Progenitor cell of endocrine pancreas (in vitro differentiated cells): ENCODE measurements around the gene FAF2. TPM values are rescaled to one million over a fixed set of nuclear protein-coding genes. Genes with fewer than 3 reads are reported as not detected.
"Not testable (repeated sequence)": the region's sequence is repeated elsewhere in the genome, so short reads cannot be mapped to it uniquely, and the experiment has no call there.

Experiments
- DNase-seq: peaks from one replicate; pipeline ENCODE4 v3.0.0; 2021; ENCODE audit warnings: low spot score; ENCODE audit not compliant: unreplicated experiment
- H3K27ac Mint-ChIP-seq: 2 replicates; pipeline ENCODE4 v1.8.0; 2021; ENCODE audit warnings: mild to moderate bottlenecking, moderate library complexity, mixed read lengths
- H3K27me3 Mint-ChIP-seq: 2 replicates; pipeline ENCODE4 v1.8.0; 2021; ENCODE audit warnings: mixed read lengths
- H3K36me3 Mint-ChIP-seq: 2 replicates; pipeline ENCODE4 v1.8.0; 2022; ENCODE audit warnings: mixed read lengths; ENCODE audit not compliant: insufficient read depth
- H3K4me1 Mint-ChIP-seq: 2 replicates; pipeline ENCODE4 v1.8.0; 2021; ENCODE audit warnings: low read depth, mixed read lengths
- H3K4me3 Mint-ChIP-seq: 2 replicates; pipeline ENCODE4 v1.8.0; 2021; ENCODE audit warnings: low read depth, mild to moderate bottlenecking, moderate library complexity, mixed read lengths
- H3K9me3 Mint-ChIP-seq: 2 replicates; pipeline ENCODE4 v1.8.0; 2021; ENCODE audit warnings: low read depth, mixed read lengths
- CTCF ChIP-seq: fragments of 200-600 bp; sonication (generic); IDR thresholded peaks from one replicate; pipeline ENCODE4 v1.5.0; 2021; ENCODE audit warnings: antibody characterized with exemption, mild to moderate bottlenecking; ENCODE audit not compliant: unreplicated experiment
- total RNA-seq: library from RNA; stranded (reverse); gene quantifications from 2 replicates; pipeline ENCODE4 v1.2.1, GENCODE V29; 2021

Gene FAF2
- total RNA-seq, 1 donor from 2014 or later = 54.6 TPM

- H3K9me3 Mint-ChIP-seq = no peaks in the 10 kb centered on the region
- H3K27me3 Mint-ChIP-seq = peaks cover 6% of the 10 kb centered on the region
- no peak for DNase-seq
- H3K4me1 Mint-ChIP-seq = peaks cover 6% of the 10 kb centered on the region
- TF ChIP-seq CTCF = no peak
- no peaks in the 10 kb centered on the region for H3K36me3 Mint-ChIP-seq
- no peak overlapping the region for H3K4me3 Mint-ChIP-seq
- H3K27ac Mint-ChIP-seq = no peak overlapping the region
These were observed 7.1 kb upstream of the FAF2 start for GRCh38 chr5:176440927-176441706.

DNA sequence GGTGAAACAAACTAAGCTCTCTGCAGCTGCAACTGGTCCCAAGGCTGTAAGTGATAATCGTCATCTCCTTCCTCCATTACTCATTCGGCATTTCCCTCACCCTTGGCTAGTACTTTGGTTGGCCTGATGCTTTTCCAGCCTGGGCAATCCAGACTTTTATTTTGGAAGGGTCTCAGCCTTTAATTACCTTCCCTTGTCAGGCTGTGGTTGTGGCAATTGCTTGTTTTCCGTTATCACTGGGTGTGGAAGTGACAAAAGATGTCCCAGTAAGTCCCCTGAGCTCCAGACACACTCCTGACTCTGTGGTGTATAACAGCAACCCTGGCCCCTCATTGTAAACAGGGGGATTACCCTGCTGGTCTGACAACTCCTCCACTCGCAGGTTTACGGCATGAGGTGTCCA lies 6.3 kb upstream of the FAF2 start:
- Mint-ChIP-seq H3K9me3 (no peaks in the 10 kb centered on the region), H3K36me3 (no peaks in the 10 kb centered on the region), H3K27me3 (peaks cover 6% of the 10 kb centered on the region), H3K27ac (no peak overlapping the region), H3K4me3 (no peak overlapping the region), H3K4me1 (peaks cover 9% of the 10 kb centered on the region)
- DNase-seq = no peak
- TF ChIP-seq CTCF = no peak

DNA sequence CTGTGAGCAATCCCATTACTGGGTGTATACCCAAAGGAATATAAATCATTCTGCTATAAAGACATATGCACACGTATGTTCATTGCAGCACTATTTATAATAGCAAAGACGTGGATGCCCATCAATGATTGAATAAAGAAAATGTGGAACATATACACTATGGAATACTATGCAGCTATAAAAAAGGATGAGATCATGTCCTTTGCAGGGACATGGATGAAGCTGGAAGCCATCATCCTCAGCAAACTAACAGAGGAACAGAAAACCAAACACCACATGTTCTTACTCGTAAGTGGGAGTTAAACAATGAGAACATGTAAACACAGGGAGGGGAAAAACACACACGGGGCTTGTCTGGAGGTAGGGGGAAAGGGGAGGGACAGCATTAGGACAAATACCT lies 5.3 kb upstream of the FAF2 start:
- not testable (repeated sequence) for H3K27ac Mint-ChIP-seq, H3K9me3 Mint-ChIP-seq, H3K27me3 Mint-ChIP-seq, H3K4me3 Mint-ChIP-seq, H3K36me3 Mint-ChIP-seq, DNase-seq
- peaks cover 11% of the 10 kb centered on the region for H3K4me1 Mint-ChIP-seq

DNA sequence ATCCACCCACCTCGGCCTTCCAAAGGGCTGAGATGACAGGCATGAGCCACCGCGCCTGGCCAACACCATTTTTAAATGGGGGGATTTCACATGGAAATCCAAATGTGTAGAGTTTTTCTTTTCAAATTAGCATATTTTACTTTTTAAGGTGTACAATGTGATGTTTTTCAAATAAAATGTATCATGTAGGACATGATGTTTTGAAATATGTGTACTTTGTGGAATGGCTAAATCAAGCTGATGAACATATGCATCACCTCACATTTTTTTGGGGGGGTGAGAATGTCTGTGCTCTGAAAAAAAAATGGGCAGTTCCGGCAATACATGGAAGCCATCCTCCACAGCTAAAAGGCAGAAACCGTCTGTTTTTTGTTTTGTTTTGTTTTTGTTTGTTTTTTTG lies 3.4 kb upstream of the FAF2 start:
- Mint-ChIP-seq H3K9me3 (no peaks in the 10 kb centered on the region), H3K4me1 (peaks cover 18% of the 10 kb centered on the region), H3K27me3 (peaks cover 6% of the 10 kb centered on the region), H3K4me3 (no peak overlapping the region), H3K36me3 (no peaks in the 10 kb centered on the region), H3K27ac (no peak overlapping the region)
- no peak for DNase-seq
- TF ChIP-seq CTCF = no peak

DNA sequence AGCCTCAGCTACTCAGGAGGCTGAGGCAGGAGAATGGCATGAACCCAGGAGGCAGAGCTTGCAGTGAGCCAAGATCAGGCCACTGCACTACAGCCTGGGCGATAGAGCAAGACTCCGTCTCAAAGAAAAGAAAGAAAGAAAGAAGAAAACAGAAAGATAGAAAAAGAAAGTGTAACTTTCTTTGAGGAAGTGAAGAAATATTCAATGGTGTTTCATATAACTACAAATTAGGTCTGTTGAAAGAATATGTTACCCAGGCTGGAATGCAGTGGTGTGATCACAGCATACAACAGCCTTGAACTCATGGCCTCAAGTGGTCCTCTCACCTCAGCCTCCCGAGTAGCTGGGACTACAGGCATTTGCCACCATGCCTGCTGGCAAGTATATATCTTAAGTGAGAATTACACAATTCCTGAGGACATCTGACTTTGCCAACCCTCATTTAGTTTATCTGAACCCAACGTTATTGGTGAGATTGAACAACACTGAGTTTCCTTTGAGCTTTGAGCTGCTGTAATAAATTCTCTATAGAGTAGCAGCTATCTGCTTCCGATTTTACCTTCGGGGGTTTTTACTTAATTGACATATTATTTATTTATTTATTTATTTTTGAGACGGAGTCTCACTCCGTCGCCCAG lies 2.0 kb upstream of the FAF2 start:
- no peak overlapping the region for H3K27ac Mint-ChIP-seq
- no peak for DNase-seq
- H3K4me1 Mint-ChIP-seq = peaks cover 16% of the 10 kb centered on the region
- H3K36me3 Mint-ChIP-seq = peaks cover 1% of the 10 kb centered on the region
- H3K4me3 Mint-ChIP-seq = peak overlapping the region; percentile 44
- H3K27me3 Mint-ChIP-seq = peaks cover 6% of the 10 kb centered on the region
- no peaks in the 10 kb centered on the region for H3K9me3 Mint-ChIP-seq
- TF ChIP-seq CTCF = no peak
